Fibroblast of the aortic adventitia (primary cell): ENCODE results near the gene LRP8. TPM values are rescaled to one million over a fixed set of nuclear protein-coding genes. Genes with fewer than 3 reads are reported as not detected.

ENCODE experiments used
- DNase-seq: peaks from one replicate; pipeline ENCODE4 v3.0.0-alpha.2; 2010; ENCODE audit warnings: low read depth
- H3K4me3 ChIP-seq: 2 replicates; pipeline ENCODE4 v1.5.1; 2011; ENCODE audit warnings: low read depth, mild to moderate bottlenecking, control low read depth, low read length, moderate library complexity
- CTCF ChIP-seq: IDR thresholded peaks from 2 replicates; pipeline ENCODE4 v1.5.1; 2011; ENCODE audit warnings: mild to moderate bottlenecking, low read length, control low read depth, inconsistent platforms; ENCODE audit not compliant: insufficient read depth
- total RNA-seq: library from RNA; depleted of rRNA; stranded (reverse); fragments of >200 nt; gene quantifications from 2 replicates; pipeline ENCODE4 v1.2.3, GENCODE V29; 2012; ENCODE audit warnings: low replicate concordance

Gene LRP8
- total RNA-seq, 1 donor = 13.6 TPM

GRCh38 chr1:53260631-53261247 lies 67.1 kb downstream of the LRP8 start:
- H3K4me3 ChIP-seq = no peak overlapping the region
- no peak for TF ChIP-seq CTCF
- no peak for DNase-seq

GRCh38 chr1:53259932-53260331 lies 67.9 kb downstream of the LRP8 start:
- DNase-seq = no peak
- TF ChIP-seq CTCF = no peak
- H3K4me3 ChIP-seq = no peak overlapping the region

- no peak for TF ChIP-seq CTCF
Measured at GRCh38 chr1:53258216-53258615, 69.7 kb downstream of the LRP8 start.

GRCh38 chr1:53257454-53258081 lies 70.3 kb downstream of the LRP8 start:
- H3K4me3 ChIP-seq = no peak overlapping the region
- no peak for DNase-seq
- no peak for TF ChIP-seq CTCF

More at GRCh38 chr1:53258216-53258615, 69.7 kb downstream of the LRP8 start:
- H3K4me3 ChIP-seq = no peak overlapping the region
- DNase-seq = no peak

- H3K4me3 ChIP-seq = no peak overlapping the region
- no peak for DNase-seq
- TF ChIP-seq CTCF = no peak
Measured at GRCh38 chr1:53256511-53257453, 71.1 kb downstream of the LRP8 start.

GRCh38 chr1:53255031-53255430 lies 72.8 kb downstream of the LRP8 start:
- no peak overlapping the region for H3K4me3 ChIP-seq
- no peak for DNase-seq
- TF ChIP-seq CTCF = no peak
